ENCODE results near the gene NUMB. TPM values are rescaled to one million over a fixed set of nuclear protein-coding genes. Genes with fewer than 3 reads are reported as not detected.

NUMB gene
- total RNA-seq, 1 experiment from 2014 or later = 46.5 TPM

GRCh38 chr14:73225496-73225895, 232.8 kb downstream of the NUMB start:
- H3K27me3 ChIP-seq (ENCODE audit: insufficient read depth, low read length) = no peaks in the 10 kb centered on the region

More at GRCh38 chr14:73225496-73225895, 232.8 kb downstream of the NUMB start:
- no peaks in the 10 kb centered on the region for H3K79me2 ChIP-seq (ENCODE audit: insufficient read depth, low read length)
- no peak overlapping the region for H4K91ac ChIP-seq (ENCODE audit: insufficient read length, low read depth, low read length)
- no peak overlapping the region for H3K14ac ChIP-seq (ENCODE audit: insufficient read depth, low read length)
- no peaks in the 10 kb centered on the region for H3K9me3 ChIP-seq (ENCODE audit: control insufficient read depth, low read depth, low read length)
- no peak for TF ChIP-seq CTCF (conservative IDR thresholded peaks at IDR 0.05)
- H3K9ac ChIP-seq (ENCODE audit: extremely low read depth, insufficient read length, low read length) = no peak overlapping the region
- H3K4me1 ChIP-seq (ENCODE audit: insufficient read depth, low read length) = peaks cover 4% of the 10 kb centered on the region; the same call in 1 of the 2 replicates
- no peak overlapping the region for H2BK20ac ChIP-seq (ENCODE audit: low read depth, low read length, poor library complexity, severe bottlenecking)
- H4K5ac ChIP-seq (ENCODE audit: insufficient read length, low read depth, low read length) = no peak overlapping the region
- H2AK5ac ChIP-seq (ENCODE audit: insufficient read length, low read length) = no peak overlapping the region
- no peak overlapping the region for H3K56ac ChIP-seq (ENCODE audit: insufficient read length, low read depth, low read length)
- H4K20me1 ChIP-seq (ENCODE audit: control insufficient read depth, insufficient read depth, insufficient read length) = no peaks in the 10 kb centered on the region
- DNase-seq = no peak
- H2BK120ac ChIP-seq (ENCODE audit: low read depth, low read length, poor library complexity, severe bottlenecking) = no peak overlapping the region
- H3K27ac ChIP-seq (ENCODE audit: insufficient read length, low read depth, low read length) = no peak overlapping the region
- no peaks in the 10 kb centered on the region for H3K23me2 ChIP-seq (ENCODE audit: insufficient read length, low read depth, low read length, poor library complexity, severe bottlenecking)
- H3K23ac ChIP-seq (ENCODE audit: insufficient read length, low read depth, low read length) = no peak overlapping the region
- no peak overlapping the region for H3T11ph ChIP-seq (ENCODE audit: low read length)
- H3K79me1 ChIP-seq (ENCODE audit: insufficient read depth, low read depth, low read length, poor library complexity, severe bottlenecking) = no peaks in the 10 kb centered on the region
- no peak overlapping the region for H3K4me2 ChIP-seq (ENCODE audit: insufficient read depth, insufficient read length, low read length)
- H2BK15ac ChIP-seq (ENCODE audit: low read depth, low read length) = no peak overlapping the region
- no peak overlapping the region for H3K27ac Mint-ChIP-seq
- H2BK5ac ChIP-seq (ENCODE audit: insufficient read length, low read length) = no peak overlapping the region
- H2BK12ac ChIP-seq (ENCODE audit: insufficient read length, low read depth, low read length) = no peak overlapping the region
- no peak overlapping the region for H3K4ac ChIP-seq (ENCODE audit: low read depth, low read length)
- H3K4me1 Mint-ChIP-seq = peaks cover 26 to 27% of the 10 kb centered on the region in 2 experiments
- H2AFZ ChIP-seq (ENCODE audit: low read length) = no peak overlapping the region
- no peaks in the 10 kb centered on the region for H3K9me3 Mint-ChIP-seq
- no peaks in the 10 kb centered on the region for H3K27me3 Mint-ChIP-seq (ENCODE audit: low read depth)
- no peak overlapping the region for H3K18ac ChIP-seq (ENCODE audit: insufficient read length, low read depth, low read length)
- no peak overlapping the region for H4K8ac ChIP-seq (replicated peaks; ENCODE audit: insufficient read length, low read depth, low read length)
- no CpG with 5 or more reads among the region's 4 CpGs for WGBS (ENCODE audit: extremely low coverage, insufficient read length, low lambda C conversion rate)
- peaks cover 2 to 4% (median 4%) of the 10 kb centered on the region in 3 experiments; a peak in 6 of 7 replicates for H3K36me3 Mint-ChIP-seq (ENCODE audit: insufficient read depth in 1 of 3, low read depth in 3 of 3)
- H3K4me3 Mint-ChIP-seq = no peak overlapping the region

Other genes with a start within 250 kb of the NUMB start
- 6.9 and 8.5 TPM in 2 replicates for gene PAPLN, start 221.0 kb downstream of the NUMB start, total RNA-seq (2021)
- gene RIOX1, start 32.4 kb upstream of the NUMB start, total RNA-seq (2021) = 32.1 and 37.2 TPM in 2 replicates
- gene ACOT1, start 78.6 kb upstream of the NUMB start, total RNA-seq (2021) = 2.0 and 3.9 TPM in 2 replicates
- 0.15 and 0.31 TPM in 2 replicates for gene HEATR4, start 100.4 kb upstream of the NUMB start, total RNA-seq (2021)
- gene ACOT2, start 110.7 kb upstream of the NUMB start, total RNA-seq (2021) = 10.2 and 10.3 TPM in 2 replicates
- gene ACOT4, start 133.3 kb upstream of the NUMB start, total RNA-seq (2021) = 1.8 and 1.9 TPM in 2 replicates
- gene ACOT6, start 154.0 kb upstream of the NUMB start, total RNA-seq (2021) = not detected in 2 replicates
- 12.3 and 17.7 TPM in 2 replicates for gene DNAL1, start 186.4 kb upstream of the NUMB start, total RNA-seq (2021)